GM20000 (cell line): ENCODE data around the gene PANX3.

Experiments
- DNase-seq: peaks from one replicate; pipeline ENCODE4 v3.0.0; 2012; ENCODE audit warnings: low spot score
- TF ChIP-seq, protein P1 (sequence below): IDR thresholded peaks from 2 replicates; pipeline ENCODE4 v1.5.1; 2012; ENCODE audit warnings: mild to moderate bottlenecking, control low read depth; ENCODE audit errors: extremely low read depth, missing control alignments

Gene PANX3

DNA sequence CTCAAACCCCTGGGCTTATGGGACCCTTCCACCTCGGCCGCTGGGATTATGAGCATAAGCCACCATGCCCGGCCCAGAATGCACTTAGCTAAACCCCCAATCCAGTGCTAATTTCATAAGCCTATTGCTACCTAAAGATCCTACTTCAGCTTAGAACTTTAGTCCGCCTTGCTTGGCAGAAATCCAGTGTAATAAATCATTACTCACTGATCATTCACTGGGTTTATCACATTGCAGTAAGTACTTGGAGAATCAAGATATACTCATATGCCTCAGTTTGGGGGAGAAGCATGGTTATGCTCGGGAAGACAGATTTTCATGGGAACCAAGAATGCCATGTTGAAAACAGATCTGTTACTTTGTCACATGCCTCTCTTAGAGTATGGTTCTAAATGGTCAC, 7.6 kb downstream of the PANX3 start:
- DNase-seq, result no peak
- TF ChIP-seq, protein P1, sequence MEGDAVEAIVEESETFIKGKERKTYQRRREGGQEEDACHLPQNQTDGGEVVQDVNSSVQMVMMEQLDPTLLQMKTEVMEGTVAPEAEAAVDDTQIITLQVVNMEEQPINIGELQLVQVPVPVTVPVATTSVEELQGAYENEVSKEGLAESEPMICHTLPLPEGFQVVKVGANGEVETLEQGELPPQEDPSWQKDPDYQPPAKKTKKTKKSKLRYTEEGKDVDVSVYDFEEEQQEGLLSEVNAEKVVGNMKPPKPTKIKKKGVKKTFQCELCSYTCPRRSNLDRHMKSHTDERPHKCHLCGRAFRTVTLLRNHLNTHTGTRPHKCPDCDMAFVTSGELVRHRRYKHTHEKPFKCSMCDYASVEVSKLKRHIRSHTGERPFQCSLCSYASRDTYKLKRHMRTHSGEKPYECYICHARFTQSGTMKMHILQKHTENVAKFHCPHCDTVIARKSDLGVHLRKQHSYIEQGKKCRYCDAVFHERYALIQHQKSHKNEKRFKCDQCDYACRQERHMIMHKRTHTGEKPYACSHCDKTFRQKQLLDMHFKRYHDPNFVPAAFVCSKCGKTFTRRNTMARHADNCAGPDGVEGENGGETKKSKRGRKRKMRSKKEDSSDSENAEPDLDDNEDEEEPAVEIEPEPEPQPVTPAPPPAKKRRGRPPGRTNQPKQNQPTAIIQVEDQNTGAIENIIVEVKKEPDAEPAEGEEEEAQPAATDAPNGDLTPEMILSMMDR, result no peak

DNA sequence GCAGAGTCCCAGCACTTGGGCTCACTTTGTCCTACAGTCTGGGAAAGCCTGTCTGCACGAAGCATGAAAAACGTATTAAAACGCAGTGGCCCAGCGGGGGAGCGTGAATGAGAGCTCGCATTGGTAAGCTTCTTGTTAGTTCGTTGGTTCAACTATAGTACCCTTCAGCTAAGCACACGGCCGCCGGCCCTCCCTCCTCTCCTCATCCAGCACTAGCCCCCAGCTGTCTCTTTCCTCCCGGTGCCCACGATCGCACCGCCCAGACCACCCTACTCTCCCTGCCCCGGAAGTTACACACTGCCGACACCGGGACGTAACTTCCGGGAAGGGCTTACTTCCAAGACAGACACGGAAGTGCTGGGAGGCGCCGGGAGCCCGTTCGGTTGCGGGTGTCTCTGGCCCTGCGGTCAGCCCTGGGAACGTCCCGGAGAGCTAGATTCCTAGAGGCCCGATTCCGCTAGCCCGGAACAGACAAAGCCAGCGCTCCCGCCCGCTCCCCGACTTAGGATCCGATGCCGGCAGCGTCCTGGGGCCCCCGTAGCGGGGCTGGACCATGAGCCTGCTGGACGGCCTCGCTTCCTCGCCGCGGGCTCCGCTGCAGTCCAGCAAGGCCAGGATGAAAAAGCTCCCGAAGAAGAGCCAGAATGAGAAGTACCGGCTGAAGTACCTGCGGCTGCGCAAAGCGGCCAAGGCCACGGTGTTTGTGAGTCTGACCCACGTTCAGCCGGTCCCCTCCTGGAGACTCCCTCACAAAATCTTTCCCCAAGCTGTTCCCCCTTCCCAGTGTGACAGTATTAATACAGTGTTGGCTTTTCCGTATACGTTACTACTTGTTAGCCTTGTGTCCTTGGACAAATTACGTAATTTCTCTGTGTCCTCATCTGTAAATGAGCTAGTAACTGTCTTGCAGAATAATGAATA, 11.6 kb downstream of the PANX3 start, which contains the start of gene TBRG1:
Gene TBRG1, plus strand, starts transcription at position 334 of the 921 bp plus-strand sequence. Its CDS starts 220 bp downstream, at position 554.
- TF ChIP-seq, protein P1, result no peak
- DNase-seq, result peak; percentile 88

DNA sequence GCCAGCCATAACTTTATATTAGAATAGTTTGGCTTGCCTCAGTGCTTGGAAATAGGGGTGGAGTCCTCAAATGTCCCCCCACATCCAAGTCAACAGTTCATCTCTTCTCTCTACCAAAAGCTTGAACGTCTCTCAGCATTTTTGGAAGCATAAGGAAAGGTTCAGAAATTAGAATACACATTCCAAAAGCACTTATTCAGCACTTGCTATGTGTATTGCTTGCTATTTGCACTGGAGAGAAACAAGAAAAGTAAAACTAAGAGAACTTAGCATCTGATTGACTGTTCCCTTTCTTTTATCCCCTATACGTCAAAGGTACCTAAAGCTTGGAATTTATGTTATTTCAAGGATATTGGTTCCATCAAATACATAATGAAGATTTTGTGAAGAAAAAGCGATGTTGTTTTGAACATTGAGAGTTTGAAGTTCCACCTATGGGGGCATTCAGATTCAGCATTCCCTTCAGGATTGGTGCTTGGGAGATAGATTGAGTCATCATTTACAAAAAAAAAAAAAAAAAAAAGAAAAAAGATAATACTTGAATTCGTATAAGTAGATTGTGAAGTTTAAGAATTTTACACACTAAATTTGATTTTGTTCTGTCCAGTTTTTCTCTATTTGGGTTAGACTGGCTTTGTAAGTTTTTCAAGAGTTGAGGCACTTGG, 12.8 kb downstream of the PANX3 start:
- TF ChIP-seq, protein P1, result no peak
- DNase-seq, result no peak

DNA sequence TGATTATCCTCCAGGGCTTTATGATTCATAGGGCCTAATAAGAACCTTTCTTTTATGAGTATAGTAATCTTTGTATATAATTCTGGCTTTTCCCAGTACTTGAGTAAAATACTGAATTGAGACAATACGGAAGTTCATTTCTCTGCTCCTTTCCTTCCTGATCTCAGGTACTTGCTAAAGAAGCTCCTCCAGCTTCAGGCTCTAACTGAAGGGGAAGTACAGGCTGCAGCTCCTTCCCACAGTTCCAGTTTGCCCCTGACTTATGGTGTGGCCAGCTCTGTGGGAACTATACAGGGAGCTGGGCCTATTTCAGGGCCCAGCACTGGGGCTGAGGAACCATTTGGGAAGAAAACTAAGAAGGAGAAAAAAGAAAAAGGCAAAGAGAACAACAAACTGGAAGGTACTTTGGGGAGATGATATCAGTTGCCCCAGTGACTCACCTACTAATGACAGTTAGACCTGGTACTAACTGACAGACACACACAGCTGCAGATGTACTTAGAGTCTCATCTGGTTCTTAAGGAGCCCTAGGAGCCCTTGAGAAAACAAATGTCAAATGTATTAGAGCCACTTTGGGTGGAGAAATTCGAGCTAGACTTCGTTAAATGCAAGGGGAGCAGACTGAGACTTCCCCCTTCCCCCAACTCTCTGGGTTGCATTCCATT, 14.4 kb downstream of the PANX3 start:
- TF ChIP-seq, protein P1, result no peak
- DNase-seq, result no peak

DNA sequence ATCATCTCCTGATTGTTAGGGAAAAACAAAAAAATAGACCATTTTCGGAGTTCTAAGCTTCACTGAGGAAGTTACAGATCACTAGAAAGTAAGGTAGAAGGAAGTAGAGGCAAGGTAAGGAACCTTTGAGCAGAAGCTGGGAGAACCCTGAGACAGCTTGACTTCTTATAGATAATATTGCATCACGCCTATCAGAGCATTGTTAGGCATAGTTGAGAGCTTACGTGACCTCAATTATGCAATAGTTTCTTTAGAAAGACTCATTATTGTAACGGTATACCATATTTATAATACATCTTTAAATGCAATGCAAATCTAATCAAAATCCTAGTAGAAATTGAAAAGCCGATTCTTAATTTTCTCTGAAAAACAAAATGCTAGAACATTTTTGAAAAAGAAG, 16.3 kb downstream of the PANX3 start:
- TF ChIP-seq, protein P1, result no peak
- no peak for DNase-seq

DNA sequence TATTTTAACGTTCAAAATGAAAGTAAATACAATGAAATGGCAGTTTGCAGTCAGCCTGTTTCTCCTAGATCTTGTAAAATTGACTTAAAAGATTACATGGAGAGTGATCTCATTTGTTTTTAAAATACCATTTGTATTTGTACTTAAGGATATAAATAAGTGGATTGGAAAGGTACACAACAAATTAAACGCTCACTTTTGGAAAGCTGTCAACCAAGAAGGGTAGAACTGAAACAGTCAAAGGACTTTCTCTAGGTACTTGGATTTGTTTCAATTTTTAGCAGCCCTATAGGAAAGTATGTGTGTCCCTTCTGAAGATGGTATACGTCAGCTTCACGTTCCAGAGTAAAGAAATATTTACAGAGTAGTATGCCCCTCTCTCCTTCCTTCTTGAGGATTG, 18.7 kb downstream of the PANX3 start:
- no peak for DNase-seq

More for the DNA sequence above, 18.7 kb downstream of the PANX3 start:
- TF ChIP-seq, protein P1, result no peak
